ENCODE data around the gene SEPTIN5. TPM values are rescaled to one million over a fixed set of nuclear protein-coding genes. Genes with fewer than 3 reads are reported as not detected.

The SEPTIN5 gene
- polyA plus RNA-seq, 4 donors: 33.9 to 51.7 (median 34.2) TPM

- no peak for DNase-seq (ENCODE audit: low read depth in 4 of 4, low spot score in 3 of 4)
Measured at GRCh38 chr22:19703869-19704268, 10.4 kb upstream of the SEPTIN5 start.

- no peak for DNase-seq (ENCODE audit: low read depth in 4 of 4, low spot score in 3 of 4)
Measured at GRCh38 chr22:19704355-19705015, 9.8 kb upstream of the SEPTIN5 start.

GRCh38 chr22:19705181-19705934 lies 8.9 kb upstream of the SEPTIN5 start:
- no peak for DNase-seq (ENCODE audit: low read depth in 4 of 4, low spot score in 3 of 4)

GRCh38 chr22:19706661-19707151 lies 7.6 kb upstream of the SEPTIN5 start:
- DNase-seq (ENCODE audit: low read depth in 4 of 4, low spot score in 3 of 4): no peak

- DNase-seq (ENCODE audit: low read depth in 4 of 4, low spot score in 3 of 4): no peak
Measured at GRCh38 chr22:19707347-19708290, 6.7 kb upstream of the SEPTIN5 start.

- no peak for DNase-seq (ENCODE audit: low read depth in 4 of 4, low spot score in 3 of 4)
Measured at GRCh38 chr22:19708321-19709011, 5.8 kb upstream of the SEPTIN5 start.

- no peak for DNase-seq (ENCODE audit: low read depth in 4 of 4, low spot score in 3 of 4)
Measured at GRCh38 chr22:19709063-19709769, 5.1 kb upstream of the SEPTIN5 start.

- DNase-seq (ENCODE audit: low read depth in 4 of 4, low spot score in 3 of 4): no peak
Measured at GRCh38 chr22:19710020-19710768, 4.1 kb upstream of the SEPTIN5 start.

- DNase-seq (ENCODE audit: low read depth in 4 of 4, low spot score in 3 of 4): no peak
Measured at GRCh38 chr22:19710769-19711106, 3.6 kb upstream of the SEPTIN5 start.

GRCh38 chr22:19713245-19713644 lies 1.1 kb upstream of the SEPTIN5 start:
- no peak for DNase-seq (ENCODE audit: low read depth in 4 of 4, low spot score in 3 of 4)

GRCh38 chr22:19713650-19714311 lies 522 bp upstream of the SEPTIN5 start:
- no peak for DNase-seq (ENCODE audit: low read depth in 4 of 4, low spot score in 3 of 4)

- no peak for DNase-seq (ENCODE audit: low read depth in 4 of 4, low spot score in 3 of 4)
Measured at GRCh38 chr22:19715188-19715930, 1.1 kb downstream of the SEPTIN5 start.

GRCh38 chr22:19716041-19716828 lies 1.9 kb downstream of the SEPTIN5 start:
- DNase-seq (ENCODE audit: low read depth in 4 of 4, low spot score in 3 of 4): no peak

GRCh38 chr22:19716829-19717105 lies 2.5 kb downstream of the SEPTIN5 start:
- no peak for DNase-seq (ENCODE audit: low read depth in 4 of 4, low spot score in 3 of 4)

GRCh38 chr22:19717181-19717580 lies 2.9 kb downstream of the SEPTIN5 start:
- no peak for DNase-seq (ENCODE audit: low read depth in 4 of 4, low spot score in 3 of 4)

- DNase-seq (ENCODE audit: low read depth in 4 of 4, low spot score in 3 of 4): peak in 1 of 4 donors; percentile 59
Measured at GRCh38 chr22:19717691-19718455, 3.6 kb downstream of the SEPTIN5 start.
